Ishikawa (cell line): ENCODE measurements around the gene AATK.

ENCODE experiments used
- CEBPB ChIP-seq: IDR thresholded peaks from 2 replicates; pipeline ENCODE4 v1.6.1; 2012
- EP300 ChIP-seq: IDR thresholded peaks from 2 replicates; pipeline ENCODE4 v1.6.1; 2012; ENCODE audit warnings: borderline replicate concordance
- NFIC ChIP-seq: IDR thresholded peaks from 2 replicates; pipeline ENCODE4 v1.6.1; 2012
- RAD21 ChIP-seq: IDR thresholded peaks from 2 replicates; pipeline ENCODE4 v1.6.1; 2012; ENCODE audit warnings: low read depth
- TAF1 ChIP-seq: IDR thresholded peaks from 2 replicates; pipeline ENCODE4 v1.6.1; 2012; ENCODE audit warnings: low read depth, mild to moderate bottlenecking
- YY1 ChIP-seq: IDR thresholded peaks from 2 replicates; pipeline ENCODE4 v1.6.1; 2012; ENCODE audit warnings: low read depth
- TF ChIP-seq, protein P1 (sequence below): IDR thresholded peaks from 2 replicates; pipeline ENCODE4 v1.6.1; 2012

DNA sequence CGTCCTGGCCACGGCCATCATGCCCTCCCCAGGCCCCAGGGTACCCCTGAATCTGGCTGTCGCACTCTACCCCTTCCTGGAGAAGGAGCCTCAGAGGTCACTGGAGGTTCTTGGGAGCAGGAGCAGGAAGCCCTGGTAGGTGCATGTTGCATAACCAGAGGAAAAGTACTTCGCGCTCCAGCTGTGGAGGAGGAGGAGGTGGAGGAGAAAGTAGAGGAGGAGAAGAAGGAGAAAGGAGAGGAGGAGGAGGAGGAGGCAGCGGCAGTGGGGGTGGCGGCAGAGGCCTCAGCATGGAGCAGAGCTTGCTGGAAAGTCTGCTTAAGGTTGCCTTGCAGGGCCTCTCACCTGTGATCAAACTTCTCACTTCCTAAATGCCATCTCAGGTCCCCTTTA lies 69.3 kb downstream of the AATK start:
- no peak for TF ChIP-seq YY1
- TF ChIP-seq EP300 = no peak; the same call in 1 of the 2 replicates
- peak; percentile 72 for TF ChIP-seq CEBPB
- no peak for TF ChIP-seq TAF1
- TF ChIP-seq NFIC = no peak
- no peak for TF ChIP-seq RAD21
- TF ChIP-seq, protein P1, sequence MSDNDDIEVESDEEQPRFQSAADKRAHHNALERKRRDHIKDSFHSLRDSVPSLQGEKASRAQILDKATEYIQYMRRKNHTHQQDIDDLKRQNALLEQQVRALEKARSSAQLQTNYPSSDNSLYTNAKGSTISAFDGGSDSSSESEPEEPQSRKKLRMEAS = no peak
